WTC11 (cell line): ENCODE data around the gene PROK1.

ENCODE experiments used
- AFF4 ChIP-seq: sonication (generic); formaldehyde crosslinking; IDR thresholded peaks from 2 replicates; pipeline ENCODE4 v1.8.1; 2023; ENCODE audit warnings: mild to moderate bottlenecking, missing genetic modification reagents, borderline replicate concordance
- ATF1 ChIP-seq: sonication (generic); formaldehyde crosslinking; IDR thresholded peaks from 2 replicates; pipeline ENCODE4 v1.8.1; 2023; ENCODE audit warnings: mild to moderate bottlenecking, moderate library complexity, missing genetic modification reagents
- CTCF ChIP-seq: fragments of 200-600 bp; IDR thresholded peaks from 2 replicates; pipeline ENCODE4 v1.8.0; 2022; ENCODE audit warnings: antibody characterized with exemption
- ESRRA ChIP-seq: sonication (generic); formaldehyde crosslinking; IDR thresholded peaks from 2 replicates; pipeline ENCODE4 v1.8.1; 2022; ENCODE audit warnings: mild to moderate bottlenecking, missing genetic modification reagents, borderline replicate concordance
- FOXK1 ChIP-seq: sonication (generic); formaldehyde crosslinking; IDR thresholded peaks from 2 replicates; pipeline ENCODE4 v1.8.0; 2022; ENCODE audit warnings: mild to moderate bottlenecking, moderate library complexity, missing genetic modification reagents
- IRF1 ChIP-seq: sonication (generic); formaldehyde crosslinking; IDR thresholded peaks from 2 replicates; pipeline ENCODE4 v1.8.0; 2023; ENCODE audit warnings: missing genetic modification reagents
- JUN ChIP-seq: sonication (generic); formaldehyde crosslinking; IDR thresholded peaks from 2 replicates; pipeline ENCODE4 v1.8.0; 2023; ENCODE audit warnings: mild to moderate bottlenecking, missing genetic modification reagents

GRCh38 chr1:110504226-110504625 is 53.3 kb downstream of the PROK1 start:
- TF ChIP-seq CTCF, result no peak
- TF ChIP-seq FOXK1 (CRISPR knock-in tag), result no peak
- no peak for TF ChIP-seq ATF1 (CRISPR knock-in tag)
- TF ChIP-seq ESRRA, result no peak
- TF ChIP-seq JUN, result no peak
- TF ChIP-seq AFF4, result no peak
- no peak for TF ChIP-seq IRF1 (CRISPR knock-in tag)
